Transverse colon (tissue), 3 donors: ENCODE results near the gene OR6C74.

ENCODE experiments used
- POLR2A ChIP-seq: fragments of 450-650 bp; IDR thresholded peaks from one replicate; pipeline ENCODE4 v1.6.1; 2016; ENCODE audit warnings: antibody characterized with exemption, mild to moderate bottlenecking, moderate library complexity
- TF ChIP-seq, protein P1 (sequence below), 5 experiments: fragments of 200-600 bp in 3 of 5; fragments of 450-650 bp in 2 of 5; sonication (generic) in 3 of 5; IDR thresholded peaks; 1 replicate in 2 of 5; 2 replicates in 3 of 5; pipeline ENCODE4 v1.5.1; 2016 to 2017; ENCODE audit warnings: antibody characterized with exemption in 5 of 5, inconsistent platforms in 3 of 5, mild to moderate bottlenecking in 2 of 5, moderate library complexity in 1 of 5

DNA sequence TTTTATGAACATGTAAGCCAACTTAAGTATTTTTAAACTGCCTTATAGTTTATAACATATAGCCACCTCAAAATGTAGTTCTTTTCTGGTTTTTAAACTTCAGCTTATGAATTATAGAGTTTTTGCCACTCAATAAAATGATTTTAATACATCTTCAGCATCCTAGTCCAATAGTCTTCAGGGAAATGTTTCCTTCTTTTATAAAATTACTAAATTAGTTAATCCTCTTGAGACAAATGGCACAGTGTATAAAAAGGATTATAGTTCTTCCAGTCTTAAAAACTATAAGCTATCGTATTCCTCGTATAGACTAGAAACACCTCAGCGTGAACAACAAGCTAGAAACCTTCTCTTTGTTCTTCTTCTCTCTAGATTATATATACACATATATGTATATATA lies at the start of gene OR6C74:
- TF ChIP-seq, protein P1, sequence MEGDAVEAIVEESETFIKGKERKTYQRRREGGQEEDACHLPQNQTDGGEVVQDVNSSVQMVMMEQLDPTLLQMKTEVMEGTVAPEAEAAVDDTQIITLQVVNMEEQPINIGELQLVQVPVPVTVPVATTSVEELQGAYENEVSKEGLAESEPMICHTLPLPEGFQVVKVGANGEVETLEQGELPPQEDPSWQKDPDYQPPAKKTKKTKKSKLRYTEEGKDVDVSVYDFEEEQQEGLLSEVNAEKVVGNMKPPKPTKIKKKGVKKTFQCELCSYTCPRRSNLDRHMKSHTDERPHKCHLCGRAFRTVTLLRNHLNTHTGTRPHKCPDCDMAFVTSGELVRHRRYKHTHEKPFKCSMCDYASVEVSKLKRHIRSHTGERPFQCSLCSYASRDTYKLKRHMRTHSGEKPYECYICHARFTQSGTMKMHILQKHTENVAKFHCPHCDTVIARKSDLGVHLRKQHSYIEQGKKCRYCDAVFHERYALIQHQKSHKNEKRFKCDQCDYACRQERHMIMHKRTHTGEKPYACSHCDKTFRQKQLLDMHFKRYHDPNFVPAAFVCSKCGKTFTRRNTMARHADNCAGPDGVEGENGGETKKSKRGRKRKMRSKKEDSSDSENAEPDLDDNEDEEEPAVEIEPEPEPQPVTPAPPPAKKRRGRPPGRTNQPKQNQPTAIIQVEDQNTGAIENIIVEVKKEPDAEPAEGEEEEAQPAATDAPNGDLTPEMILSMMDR (IDR thresholded peaks at IDR 0.05), result no peak
- no peak for TF ChIP-seq POLR2A
